Measurements from ENCODE around the gene KIF25.

DNA sequence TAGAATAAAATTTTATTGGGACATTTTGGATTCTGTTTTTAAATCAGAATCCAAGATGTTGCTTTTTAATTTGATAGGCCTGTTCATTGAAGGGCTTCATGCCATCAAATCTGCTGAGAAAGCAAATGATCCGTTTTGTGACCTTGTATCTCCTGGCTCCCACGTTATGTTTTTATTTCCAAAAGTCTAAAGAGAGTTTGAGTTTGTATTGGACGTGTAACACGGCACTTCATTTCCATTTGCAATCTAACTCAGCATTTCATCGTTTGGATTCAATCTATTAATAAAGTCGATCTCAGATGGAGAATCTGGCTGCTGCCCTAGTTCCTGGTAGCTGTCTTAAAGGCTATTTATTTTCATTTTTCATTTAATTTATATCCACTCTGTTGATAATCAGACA, 17.0 kb downstream of the KIF25 start:
- TF ChIP-seq EP300 (IDR thresholded peaks at IDR 0.05), result no peak
- TF ChIP-seq, protein P1, sequence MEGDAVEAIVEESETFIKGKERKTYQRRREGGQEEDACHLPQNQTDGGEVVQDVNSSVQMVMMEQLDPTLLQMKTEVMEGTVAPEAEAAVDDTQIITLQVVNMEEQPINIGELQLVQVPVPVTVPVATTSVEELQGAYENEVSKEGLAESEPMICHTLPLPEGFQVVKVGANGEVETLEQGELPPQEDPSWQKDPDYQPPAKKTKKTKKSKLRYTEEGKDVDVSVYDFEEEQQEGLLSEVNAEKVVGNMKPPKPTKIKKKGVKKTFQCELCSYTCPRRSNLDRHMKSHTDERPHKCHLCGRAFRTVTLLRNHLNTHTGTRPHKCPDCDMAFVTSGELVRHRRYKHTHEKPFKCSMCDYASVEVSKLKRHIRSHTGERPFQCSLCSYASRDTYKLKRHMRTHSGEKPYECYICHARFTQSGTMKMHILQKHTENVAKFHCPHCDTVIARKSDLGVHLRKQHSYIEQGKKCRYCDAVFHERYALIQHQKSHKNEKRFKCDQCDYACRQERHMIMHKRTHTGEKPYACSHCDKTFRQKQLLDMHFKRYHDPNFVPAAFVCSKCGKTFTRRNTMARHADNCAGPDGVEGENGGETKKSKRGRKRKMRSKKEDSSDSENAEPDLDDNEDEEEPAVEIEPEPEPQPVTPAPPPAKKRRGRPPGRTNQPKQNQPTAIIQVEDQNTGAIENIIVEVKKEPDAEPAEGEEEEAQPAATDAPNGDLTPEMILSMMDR (IDR thresholded peaks at IDR 0.05), result no peak
